HuH-7.5 (cell line): Measurements from ENCODE around the gene MXRA7.
"Not testable (repeated sequence)": the region's sequence is repeated elsewhere in the genome, so short reads cannot be mapped to it uniquely, and the experiment has no call there.

Source experiments
- DNase-seq: peaks from one replicate; pipeline ENCODE4 v3.0.0; 2011; ENCODE audit warnings: low spot score

Gene MXRA7

GRCh38 chr17:76710863-76711611 is at the start of gene MXRA7:
Gene MXRA7, minus strand, starts transcription at chr17:76710965. Its CDS starts 19 bp downstream, at chr17:76710946.
- peak; percentile 75 for DNase-seq

GRCh38 chr17:76758570-76758969 is 47.8 kb upstream of the MXRA7 start:
- no peak for DNase-seq

- no peak for DNase-seq
These were observed 46.5 kb upstream of the MXRA7 start for GRCh38 chr17:76757256-76757655.

GRCh38 chr17:76755285-76755684 is 44.5 kb upstream of the MXRA7 start:
- no peak for DNase-seq

GRCh38 chr17:76753061-76753961 is 42.5 kb upstream of the MXRA7 start:
- DNase-seq = no peak

GRCh38 chr17:76752006-76752405 is 41.2 kb upstream of the MXRA7 start:
- DNase-seq = no peak

- no peak for DNase-seq
These were observed 40.7 kb upstream of the MXRA7 start for GRCh38 chr17:76751416-76751993.

- no peak for DNase-seq
These were observed 37.9 kb upstream of the MXRA7 start for GRCh38 chr17:76748657-76749056.

- no peak for DNase-seq
These were observed 37.1 kb upstream of the MXRA7 start for GRCh38 chr17:76747716-76748363.

- not testable (repeated sequence) for DNase-seq
These were observed 35.0 kb upstream of the MXRA7 start for GRCh38 chr17:76745785-76746184.

GRCh38 chr17:76744747-76745146 is 34.0 kb upstream of the MXRA7 start:
- DNase-seq = no peak

GRCh38 chr17:76742958-76743357 is 32.2 kb upstream of the MXRA7 start:
- DNase-seq = no peak

GRCh38 chr17:76740329-76741118 is 29.8 kb upstream of the MXRA7 start:
- no peak for DNase-seq

GRCh38 chr17:76739568-76740115 is 28.9 kb upstream of the MXRA7 start:
- DNase-seq = not testable (repeated sequence)

- no peak for DNase-seq
These were observed 27.7 kb upstream of the MXRA7 start for GRCh38 chr17:76738468-76738850.

- DNase-seq = peak; percentile 95
These were observed 27.1 kb upstream of the MXRA7 start, which contains the start of gene MFSD11 for GRCh38 chr17:76737676-76738467. Gene MFSD11, plus strand, starts transcription at chr17:76738119. Its CDS starts 234 bp downstream, at chr17:76738353.

GRCh38 chr17:76737082-76737675 is 26.4 kb upstream of the MXRA7 start, which contains the start of gene SRSF2:
Gene SRSF2, minus strand, starts transcription at chr17:76737331. Its CDS starts 171 bp downstream, at chr17:76737160.
- DNase-seq = peak; percentile 87

- DNase-seq = no peak
These were observed 25.8 kb upstream of the MXRA7 start for GRCh38 chr17:76736349-76737081.
